Hematopoietic multipotent progenitor cell treated with erythropoietin and hydrocortisone succinate and interleukin-3 and kit ligand, for 17 days (in vitro differentiated cells): ENCODE data around the gene RPH3AL.
"Not testable (repeated sequence)": the region's sequence is repeated elsewhere in the genome, so short reads cannot be mapped to it uniquely, and the experiment has no call there.

ENCODE experiments used
- DNase-seq: peaks from one replicate; pipeline ENCODE4 v3.0.0-alpha.2; 2015; ENCODE audit warnings: low spot score

The RPH3AL gene

DNA sequence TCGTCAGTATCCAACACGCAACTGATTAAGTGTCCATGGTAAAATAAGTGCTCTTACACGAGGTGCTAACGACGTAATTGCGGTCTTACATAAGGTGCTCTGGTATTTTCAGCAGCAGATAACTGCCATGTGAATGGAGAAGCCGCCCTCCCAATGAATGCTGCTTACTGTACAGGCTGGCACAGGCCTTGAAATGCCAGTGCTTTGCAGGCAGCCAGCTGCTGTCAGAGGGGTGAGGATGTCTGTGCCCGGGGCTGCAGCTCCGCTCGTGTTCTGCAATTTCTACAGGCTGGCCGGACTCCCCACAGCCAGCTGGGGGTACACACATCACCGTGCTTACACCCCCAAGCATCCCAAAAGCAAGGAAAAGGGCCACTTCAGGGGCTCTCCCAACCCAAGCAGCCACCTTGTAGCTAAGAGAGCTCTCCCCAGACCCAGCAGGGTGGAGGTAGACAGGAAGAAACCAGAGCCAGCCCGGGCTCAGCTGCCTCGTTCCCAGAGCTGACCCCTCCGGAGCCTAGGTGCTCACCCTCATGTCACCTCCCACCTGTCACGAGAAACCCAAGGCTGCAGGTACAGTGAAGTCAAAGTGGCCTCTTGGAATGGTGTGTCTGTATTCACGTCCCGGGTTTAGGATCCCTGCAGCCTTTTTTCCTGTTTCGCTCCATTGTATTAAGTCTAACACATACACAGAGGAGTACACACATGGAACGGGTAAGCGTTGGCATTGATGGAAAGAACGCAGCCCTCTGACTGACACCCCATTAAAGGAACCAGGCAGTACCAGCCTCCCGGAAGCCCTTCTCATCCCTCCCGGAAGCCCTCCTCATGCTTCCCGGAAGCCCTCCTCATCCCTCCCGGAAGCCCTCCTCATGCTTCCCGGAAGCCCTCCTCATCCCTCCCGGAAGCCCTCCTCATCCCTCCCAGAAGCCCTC, 27.2 kb upstream of the RPH3AL start:
- DNase-seq, result no peak

DNA sequence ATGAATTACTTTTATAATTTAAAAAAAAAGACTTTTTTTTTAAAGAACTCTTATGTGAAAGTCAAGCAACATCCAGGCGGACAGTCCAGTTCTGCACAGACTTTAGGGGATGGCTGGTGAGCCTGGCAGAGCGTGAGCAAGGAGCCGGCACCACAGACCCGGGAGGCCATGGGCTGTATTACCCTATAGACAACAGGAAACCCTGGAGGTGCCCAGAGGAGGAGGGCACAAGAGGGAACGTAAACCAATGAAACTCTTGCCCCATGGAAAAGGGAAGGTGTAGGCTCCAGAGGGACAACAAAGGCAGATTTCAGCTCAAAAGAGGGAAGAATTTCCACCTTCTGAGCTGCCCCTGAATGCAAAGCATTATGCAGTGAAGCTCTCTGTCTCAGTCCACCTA, 25.5 kb upstream of the RPH3AL start:
- DNase-seq, result no peak

DNA sequence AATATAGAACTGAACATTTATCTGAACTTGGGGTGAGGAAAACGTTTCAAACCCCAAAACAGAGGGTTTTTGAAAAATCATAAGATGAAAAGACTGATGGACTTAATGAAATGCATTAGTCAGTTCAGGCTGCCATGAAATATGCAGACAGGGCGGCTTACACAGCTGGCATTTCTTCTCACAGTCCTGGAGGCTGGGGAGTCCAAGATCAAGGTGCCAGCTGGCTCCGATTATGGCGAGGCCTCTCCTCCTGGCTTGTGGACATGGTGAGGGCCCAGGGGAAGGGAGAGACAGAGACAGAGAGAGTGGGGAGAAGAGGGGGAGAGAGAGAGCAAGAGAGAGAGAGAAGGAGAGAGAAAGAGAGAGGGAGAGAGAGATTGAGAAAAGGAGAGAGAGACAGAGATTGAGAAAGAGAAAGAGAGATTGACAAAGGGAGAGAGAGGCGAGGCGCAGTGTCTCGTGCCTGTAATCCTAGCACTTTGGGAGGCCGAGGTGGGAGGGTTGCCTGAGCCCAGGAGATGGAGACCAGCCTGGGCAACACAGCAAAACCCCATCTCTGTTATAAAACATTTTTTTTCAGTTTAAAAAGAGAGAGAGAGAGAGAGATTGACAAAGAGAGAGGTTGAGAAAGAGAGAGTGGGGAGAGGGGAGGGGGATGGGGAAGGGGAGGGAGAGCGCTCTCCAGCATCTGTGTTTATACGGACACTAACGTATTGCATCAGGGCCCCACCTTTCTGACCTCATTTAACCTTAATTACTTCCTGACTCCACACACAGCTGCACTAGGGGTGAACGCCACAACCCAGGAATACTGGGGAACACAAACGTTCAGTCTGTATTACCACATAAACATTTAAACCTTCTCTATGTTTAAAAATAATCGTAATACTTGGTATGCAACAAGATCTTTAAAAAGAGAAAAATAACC, 24.6 kb upstream of the RPH3AL start:
- no peak for DNase-seq

DNA sequence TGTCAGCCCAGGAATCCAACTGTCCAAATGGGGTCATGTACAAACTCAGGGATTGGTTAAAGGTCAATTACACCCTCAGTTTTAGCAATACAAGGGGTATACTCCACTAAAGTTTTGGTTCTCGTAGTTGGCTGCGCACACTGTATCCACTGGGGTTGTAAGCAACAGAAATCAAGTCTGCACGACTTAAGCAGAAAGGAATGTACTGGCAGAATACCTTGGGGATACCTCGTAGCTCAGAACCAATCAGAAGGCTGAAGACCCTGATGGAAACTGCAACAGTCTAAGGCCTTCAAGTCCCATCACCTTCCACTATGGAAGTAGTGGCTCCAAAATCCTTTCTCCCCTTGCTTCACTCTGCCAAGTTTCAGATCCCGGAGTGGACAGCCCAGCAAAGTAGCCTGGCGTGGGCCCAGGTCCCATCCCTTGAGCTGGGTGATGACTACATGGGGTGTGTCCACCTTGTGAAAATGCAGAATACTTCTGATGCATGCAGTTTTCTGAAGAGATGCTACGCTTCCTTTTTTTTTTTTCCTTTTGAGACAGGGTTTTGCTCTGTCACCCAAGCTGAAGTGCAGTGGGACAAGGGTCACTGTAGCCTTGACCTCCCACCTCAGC, 21.1 kb upstream of the RPH3AL start:
- no peak for DNase-seq

DNA sequence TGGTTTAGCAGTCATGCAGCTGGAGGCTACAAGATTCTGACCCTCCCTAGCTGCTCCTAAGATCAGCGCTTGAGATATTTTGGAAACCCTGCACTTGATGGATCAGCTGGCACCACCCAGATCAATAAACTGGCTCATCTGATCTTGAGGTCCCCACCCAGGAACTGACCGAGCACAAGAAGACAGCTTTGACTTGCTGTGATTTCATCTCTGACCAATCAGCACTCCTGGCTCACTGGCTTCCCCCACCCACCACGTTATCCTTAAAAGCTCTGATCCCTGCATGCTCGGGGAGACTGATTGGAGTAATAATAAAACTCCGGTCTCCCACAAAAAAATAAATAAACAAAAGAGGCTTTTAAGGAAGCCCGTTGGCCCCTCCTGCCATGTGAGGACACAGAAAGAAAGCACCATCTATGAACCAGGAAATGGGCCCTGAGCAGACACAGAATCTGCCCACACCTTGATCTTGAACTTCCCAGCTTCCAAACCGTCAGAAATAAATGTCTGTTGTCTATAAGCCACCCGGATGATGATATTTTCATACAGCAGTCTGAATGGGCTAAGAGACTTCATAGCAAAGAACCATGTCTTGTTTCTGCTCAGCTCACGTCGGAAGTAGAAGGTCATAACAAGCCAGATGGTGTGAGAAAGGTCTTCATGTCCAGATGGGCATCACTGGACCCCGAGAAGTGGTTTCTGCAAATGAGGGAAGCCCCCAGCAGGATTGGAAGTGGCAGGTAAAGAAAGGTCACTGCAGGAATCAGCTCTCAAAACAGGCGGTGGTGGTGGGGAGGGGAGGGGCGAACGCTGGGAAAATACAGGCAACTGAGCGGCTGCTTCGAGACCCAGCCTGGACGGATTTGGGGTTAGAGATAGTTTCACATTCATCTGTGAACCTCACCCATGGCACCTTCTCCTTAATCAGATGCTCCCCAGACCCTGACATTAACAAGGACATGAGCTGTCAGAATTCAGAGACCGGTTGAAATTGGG, 19.8 kb upstream of the RPH3AL start:
- DNase-seq, result no peak

DNA sequence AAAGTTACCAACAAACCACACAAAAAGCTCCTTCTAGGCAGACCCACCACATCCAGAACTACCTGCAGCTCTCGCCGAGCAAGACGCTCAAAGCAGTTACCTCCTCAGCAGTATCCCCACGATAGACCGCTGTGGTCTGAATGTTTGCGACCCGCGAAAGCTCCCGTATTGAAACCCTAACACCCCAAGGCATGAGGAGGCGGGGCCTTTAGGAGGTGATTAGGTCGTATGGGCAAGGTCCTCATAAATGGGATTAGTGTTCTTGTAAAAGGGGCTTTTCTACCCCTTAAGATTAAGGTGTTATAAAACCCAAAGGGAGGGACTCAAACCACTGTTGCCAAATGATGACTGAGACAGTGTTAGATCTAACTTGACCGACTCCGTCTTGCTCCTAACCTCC, 19.0 kb upstream of the RPH3AL start:
- DNase-seq, result no peak

DNA sequence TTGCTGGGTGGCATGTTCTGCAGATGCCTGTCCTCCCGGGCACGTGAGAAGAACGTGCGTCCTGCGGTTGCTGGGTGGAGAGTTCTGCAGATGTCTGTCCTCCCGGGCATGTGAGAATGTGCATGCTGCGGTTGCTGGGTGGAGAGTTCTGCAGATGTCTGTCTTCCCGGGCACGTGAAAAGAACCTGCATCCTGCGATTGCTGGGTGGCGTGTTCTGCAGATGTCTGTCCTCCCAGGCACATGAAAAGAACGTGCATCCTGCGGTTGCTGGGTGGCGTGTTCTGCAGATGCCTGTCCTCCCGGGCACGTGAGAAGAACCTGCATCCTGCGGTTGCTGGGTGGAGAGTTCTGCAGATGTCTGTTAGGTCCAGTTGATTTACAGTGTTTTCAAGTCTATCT, 15.0 kb upstream of the RPH3AL start:
- not testable (repeated sequence) for DNase-seq

DNA sequence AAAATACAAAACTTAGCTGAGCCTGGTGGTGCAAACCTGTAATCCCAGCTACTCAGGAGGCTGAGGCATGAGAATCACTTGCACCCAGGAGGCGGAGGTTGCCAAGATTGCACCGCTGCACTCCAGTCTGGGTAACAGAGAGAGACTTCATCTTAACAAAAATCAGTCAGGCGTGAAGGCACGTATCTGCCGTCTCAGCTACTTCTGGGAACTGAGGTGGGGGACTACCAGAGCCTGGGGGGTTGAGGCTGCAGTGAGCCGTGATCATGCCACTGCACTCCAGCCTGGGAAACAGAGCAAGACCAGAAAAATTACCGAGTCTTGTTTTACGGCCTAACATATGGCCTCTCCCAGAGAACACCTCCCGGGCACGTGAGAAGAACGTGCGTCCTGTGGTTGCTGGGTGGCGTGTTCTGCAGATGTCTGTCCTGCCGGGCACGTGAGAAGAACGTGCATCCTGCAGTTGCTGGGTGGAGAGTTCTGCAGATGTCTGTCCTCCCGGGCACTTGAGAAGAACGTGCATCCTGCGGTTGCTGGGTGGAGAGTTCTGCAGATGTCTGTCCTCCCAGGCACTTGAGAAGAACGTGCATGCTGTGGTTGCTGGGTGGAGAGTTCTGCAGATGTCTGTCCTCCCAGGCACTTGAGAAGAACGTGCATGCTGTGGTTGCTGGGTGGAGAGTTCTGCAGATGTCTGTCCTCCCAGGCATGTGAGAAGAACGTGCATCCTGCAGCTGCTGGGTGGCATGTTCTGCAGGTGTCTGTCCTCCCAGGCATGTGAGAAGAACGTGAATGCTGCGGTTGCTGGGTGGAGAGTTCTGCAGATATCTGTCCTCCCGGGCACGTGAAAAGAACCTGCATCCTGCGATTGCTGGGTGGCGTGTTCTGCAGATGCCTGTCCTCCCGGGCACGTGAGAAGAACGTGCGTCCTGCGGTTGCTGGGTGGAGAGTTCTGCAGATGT, 14.3 kb upstream of the RPH3AL start:
- not testable (repeated sequence) for DNase-seq

DNA sequence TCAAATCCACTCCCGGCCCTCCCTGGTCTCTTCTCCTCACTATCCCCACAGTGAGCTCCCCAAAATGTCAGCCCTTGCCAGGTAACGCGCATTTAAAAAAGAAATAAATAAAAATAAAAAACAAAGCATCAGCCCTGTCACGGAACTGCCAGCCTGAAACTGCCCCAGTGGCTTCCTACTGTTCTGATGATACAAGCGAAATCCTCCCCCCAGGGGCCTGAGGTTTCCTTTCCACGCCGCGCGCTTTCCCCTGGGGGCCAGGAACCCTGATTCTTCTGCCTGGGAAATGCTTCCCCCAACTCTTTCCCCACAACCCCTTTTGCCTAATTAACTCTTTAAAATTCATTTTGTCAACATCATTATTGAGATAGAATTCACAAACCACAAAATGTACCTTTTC, 12.2 kb upstream of the RPH3AL start:
- no peak for DNase-seq

DNA sequence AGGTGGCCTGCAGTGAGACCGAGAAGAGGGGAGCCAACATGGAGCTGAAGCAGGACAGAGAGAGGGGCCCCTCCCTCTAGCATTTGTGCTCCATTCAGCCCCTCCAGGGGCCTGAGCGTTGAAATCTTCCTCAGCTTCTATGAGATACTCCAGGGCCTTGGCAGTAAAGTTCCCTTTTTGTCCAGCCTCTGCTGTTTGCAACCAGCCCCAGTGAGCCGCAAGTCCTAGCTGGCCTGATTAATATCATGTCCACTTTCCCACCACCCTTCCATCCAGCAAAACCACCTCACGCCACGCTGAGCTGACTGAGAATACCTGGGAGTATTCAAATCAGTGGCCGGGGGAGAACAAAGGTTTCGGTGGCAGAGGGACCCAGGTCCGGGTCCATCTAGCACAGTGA, 11.7 kb upstream of the RPH3AL start:
- no peak for DNase-seq

DNA sequence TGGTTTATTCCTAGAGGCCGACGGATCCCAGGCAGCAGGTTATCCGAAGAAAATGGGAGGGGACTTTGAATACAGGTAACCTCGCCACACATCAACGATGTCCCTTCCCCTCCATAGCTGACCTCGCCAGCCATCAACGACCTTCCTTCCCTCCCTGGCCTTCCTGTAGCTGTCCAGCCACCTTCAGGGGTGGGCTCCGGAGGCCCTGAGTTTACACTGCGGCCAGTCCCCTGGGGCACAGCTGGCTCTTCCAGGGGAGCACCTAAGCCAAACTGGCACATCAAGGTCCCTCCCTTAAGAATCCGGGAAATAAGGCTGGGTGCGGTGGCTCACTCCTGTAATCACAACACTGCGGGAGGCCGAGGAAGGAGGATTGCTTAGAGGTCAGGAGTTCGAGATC, 10.1 kb upstream of the RPH3AL start:
- DNase-seq, result no peak

DNA sequence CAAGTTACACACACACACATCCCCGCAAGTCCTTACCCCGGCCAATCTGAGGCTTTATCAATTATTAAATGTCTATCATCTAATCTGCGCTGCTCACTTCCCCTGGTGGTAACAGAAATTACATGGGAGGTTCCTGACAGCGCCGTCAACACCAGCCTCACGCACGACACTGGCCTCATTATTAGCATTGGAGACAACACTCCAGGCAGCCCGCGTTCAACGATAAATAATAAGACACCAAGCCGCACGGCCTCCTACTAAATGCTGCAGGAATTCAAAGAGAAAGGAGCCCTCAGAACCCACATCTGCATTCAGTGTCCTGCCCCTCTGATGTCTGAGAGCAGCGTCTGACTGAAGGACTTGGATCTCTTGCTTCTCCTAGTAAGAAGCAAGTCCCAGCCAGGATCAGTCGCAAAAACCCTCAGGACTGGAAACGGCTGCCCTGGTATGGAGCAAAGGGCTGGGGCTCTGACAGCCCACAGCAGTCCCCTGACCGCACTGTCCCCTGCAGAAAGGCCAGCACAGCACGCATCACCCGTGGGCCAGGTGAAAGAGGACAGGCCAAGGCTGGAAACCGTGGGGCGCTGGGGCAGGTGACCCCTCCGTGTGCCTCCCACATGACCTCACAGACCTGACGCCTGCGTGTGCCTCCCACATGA, 7.6 kb upstream of the RPH3AL start:
- no peak for DNase-seq

DNA sequence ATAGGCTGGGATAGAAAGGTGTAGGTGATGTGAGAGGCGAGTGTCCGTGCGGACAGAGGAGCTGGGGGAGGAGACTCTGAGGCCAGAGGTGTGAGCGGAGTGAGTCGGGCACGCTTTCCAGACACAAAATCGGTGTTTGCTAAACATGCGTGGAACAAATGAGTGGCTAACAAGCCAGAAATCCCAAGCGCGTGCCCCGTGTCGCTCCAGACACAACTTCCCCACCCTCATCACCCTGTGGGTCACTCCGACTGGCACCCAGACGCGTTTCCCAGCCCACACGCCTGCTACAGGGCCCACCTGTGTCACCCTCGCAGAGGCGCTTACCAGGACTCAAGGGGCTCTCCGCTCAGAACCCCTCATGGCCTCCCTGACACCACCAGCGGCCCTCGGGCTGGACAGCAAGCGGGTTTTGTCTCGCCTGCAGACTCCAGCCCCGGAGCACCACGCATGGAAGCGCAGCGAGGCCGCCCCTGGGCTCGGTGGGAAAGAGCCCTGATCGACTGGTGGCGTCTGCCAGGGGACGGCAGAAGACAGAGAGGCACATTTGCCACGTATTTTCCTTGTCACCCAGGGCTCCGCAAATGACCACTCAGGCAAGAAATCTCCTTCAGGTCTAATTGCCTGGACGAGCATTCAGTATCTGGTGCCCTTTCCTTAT, 6.0 kb upstream of the RPH3AL start:
- DNase-seq, result no peak

DNA sequence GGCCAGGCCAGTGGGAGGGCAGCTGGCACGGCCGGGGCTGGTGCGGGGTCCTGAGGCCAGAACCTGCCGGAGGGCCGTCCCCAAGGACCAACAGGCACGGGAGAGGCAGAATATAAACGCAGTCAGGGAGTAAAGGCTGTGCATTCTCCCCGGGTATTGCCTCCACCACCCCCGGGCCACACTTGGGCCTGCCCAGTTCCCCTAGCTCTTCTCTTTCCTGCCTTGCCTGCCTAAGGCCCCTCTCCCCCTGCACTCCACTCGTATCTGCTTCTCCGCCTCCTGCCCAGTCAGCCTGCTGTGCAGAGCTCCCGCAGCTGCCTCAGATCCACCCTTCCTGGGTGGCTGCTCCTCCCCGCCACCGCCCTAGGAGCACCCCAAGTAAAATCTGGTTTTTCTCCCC, 5.0 kb upstream of the RPH3AL start:
- DNase-seq, result no peak

DNA sequence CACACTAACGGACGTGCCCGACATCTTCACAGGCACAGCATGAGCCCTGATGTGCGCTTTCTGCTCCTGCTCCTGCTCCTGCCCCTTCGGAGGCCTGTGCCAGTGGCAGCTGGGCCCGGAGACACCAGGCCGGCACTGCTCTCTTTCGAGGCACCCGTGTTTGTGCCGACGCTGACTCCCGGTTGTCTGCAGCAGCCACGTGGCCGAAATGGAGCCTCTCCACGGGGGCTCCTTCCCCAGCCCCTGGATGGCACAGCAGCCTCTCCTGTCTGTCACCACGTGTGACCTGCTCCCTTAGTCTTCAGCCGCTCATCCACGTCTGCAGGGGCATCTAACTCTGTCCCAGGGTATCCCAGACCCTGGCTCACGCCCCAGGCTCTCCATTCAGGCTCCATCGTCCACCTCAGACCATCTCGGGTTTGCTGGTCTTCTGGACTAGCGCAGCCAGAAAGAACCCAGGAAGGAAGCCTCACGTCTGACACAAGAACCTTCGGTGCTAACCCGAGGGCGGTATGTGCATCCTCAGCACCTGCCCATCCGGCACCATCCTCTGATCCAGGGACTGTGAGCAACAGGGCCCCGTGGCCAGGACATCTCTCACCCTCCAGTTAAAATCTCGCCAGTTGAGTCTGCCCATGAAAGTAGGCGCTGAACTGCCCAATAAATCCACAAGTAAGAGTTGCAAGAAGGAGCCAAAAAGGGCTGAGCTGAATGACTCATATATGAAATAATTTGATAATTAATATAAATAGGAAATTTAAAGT, 4.2 kb upstream of the RPH3AL start:
- DNase-seq, result no peak

DNA sequence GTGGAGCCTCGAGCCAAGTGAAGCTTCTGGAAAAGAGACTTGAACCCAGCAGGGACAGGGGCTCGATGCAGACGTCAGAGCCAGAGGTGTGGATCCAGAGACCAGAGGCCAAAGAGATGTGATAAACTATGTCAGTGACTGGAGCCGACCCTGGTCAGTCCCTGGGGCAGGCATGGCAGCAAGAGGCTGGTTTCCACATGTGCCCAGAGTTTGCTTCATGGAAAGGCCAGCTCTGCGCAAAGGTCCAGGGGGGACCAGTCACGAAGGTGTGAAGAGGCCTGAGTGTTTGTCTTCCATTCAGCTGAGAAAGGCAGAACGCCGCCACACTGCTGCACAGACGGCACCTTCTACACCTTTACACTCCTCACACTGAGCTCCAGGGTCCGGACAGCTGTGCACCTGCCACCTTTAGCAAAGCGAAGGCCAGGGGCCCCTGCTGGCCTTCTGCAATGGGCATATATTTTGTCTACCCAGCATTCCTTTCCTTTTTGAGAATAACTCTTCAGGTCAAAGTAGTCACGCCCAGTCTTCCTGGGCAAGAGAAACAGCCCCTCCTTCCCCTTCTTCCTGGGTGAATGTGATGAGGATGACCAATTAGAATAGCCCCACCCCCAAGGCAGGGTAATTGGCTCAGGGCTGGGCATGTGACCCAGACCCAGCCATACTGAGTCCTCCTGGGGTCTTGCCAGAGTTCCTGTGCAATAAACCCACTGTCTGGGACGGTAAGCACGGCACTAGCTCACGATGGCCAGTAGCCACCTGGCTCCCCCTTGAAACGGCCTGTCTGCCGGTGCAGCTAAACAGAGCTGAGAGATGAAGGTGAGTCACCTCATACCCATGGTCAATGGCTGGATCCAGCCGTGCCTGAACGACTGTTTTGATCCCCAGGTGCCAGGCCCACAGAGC, 2.3 kb upstream of the RPH3AL start:
- no peak for DNase-seq

DNA sequence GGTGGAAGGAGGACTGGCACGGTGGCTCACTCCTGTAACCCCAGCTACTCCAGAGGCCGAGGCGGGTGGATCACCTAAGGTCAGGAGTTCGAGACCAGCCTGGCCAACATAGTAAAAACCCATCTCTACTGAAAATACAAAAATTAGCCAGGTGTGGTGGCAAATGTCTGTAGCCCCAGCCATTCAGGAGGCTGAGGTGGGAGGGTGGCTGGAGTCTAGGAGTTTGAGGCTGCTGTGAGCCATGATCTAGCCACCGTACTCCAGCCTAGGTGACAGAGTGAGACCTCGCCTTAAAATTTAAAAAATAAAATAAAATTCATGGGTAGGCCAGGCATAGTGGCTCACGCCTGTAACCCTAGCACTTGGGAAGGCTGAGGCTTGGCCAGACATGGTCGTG, 1.2 kb upstream of the RPH3AL start:
- no peak for DNase-seq
